ENCODE measurements around the gene EML1.

- TF ChIP-seq CTCF (IDR thresholded peaks at IDR 0.05 in 8 of 11, conservative IDR thresholded peaks at IDR 0.05 in 3 of 11) (no peak), POLR2A (IDR thresholded peaks at IDR 0.05) (no peak)
Measured at GRCh38 chr14:99750746-99751450, 42.3 kb upstream of the EML1 start.

All from spleen (tissue), 7 donors.